ENCODE data around the gene GET3.

- TF ChIP-seq, protein P1, sequence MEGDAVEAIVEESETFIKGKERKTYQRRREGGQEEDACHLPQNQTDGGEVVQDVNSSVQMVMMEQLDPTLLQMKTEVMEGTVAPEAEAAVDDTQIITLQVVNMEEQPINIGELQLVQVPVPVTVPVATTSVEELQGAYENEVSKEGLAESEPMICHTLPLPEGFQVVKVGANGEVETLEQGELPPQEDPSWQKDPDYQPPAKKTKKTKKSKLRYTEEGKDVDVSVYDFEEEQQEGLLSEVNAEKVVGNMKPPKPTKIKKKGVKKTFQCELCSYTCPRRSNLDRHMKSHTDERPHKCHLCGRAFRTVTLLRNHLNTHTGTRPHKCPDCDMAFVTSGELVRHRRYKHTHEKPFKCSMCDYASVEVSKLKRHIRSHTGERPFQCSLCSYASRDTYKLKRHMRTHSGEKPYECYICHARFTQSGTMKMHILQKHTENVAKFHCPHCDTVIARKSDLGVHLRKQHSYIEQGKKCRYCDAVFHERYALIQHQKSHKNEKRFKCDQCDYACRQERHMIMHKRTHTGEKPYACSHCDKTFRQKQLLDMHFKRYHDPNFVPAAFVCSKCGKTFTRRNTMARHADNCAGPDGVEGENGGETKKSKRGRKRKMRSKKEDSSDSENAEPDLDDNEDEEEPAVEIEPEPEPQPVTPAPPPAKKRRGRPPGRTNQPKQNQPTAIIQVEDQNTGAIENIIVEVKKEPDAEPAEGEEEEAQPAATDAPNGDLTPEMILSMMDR (IDR thresholded peaks at IDR 0.05; ENCODE audit: low read depth, low read length, poor library complexity, severe bottlenecking) = no peak
- TF ChIP-seq EZH2phosphoT487 (IDR thresholded peaks at IDR 0.05; ENCODE audit: borderline replicate concordance, low read length) = no peak
These were observed 32.4 kb downstream of the GET3 start for GRCh38 chr19:12769689-12770088.

Data from DOHH2 (cell line).